SU-DHL-6 (cell line): ENCODE results near the gene RHOT1.

Source experiments
- CTCF ChIP-seq: fragments of 200-600 bp; sonication (generic); IDR thresholded peaks from one replicate; pipeline ENCODE4 v1.5.1; 2017; ENCODE audit warnings: antibody characterized with exemption, mild to moderate bottlenecking, low read length, moderate library complexity; ENCODE audit not compliant: insufficient read depth, poor library complexity, severe bottlenecking
- EZH2phosphoT487 ChIP-seq: fragments of 200-600 bp; sonication (generic), shearing (Covaris generic); conservative IDR thresholded peaks from 2 replicates; pipeline ENCODE4 v1.6.1; 2018; ENCODE audit warnings: mild to moderate bottlenecking, antibody characterized with exemption, low read length, moderate library complexity, mixed read lengths

- TF ChIP-seq CTCF: no peak
- no peak for TF ChIP-seq EZH2phosphoT487
Measured at GRCh38 chr17:32120716-32121115, 21.6 kb upstream of the RHOT1 start.
